Naive thymus-derived CD8-positive, alpha-beta T cell (primary cell): Measurements from ENCODE around the gene JADE2. TPM values are rescaled to one million over a fixed set of nuclear protein-coding genes. Genes with fewer than 3 reads are reported as not detected.
"Not testable (repeated sequence)": the region's sequence is repeated elsewhere in the genome, so short reads cannot be mapped to it uniquely, and the experiment has no call there.

Experiments
- ATAC-seq, 2 donors: fragments of 150-1000 bp; cut with Tn5 transposase in 1 of 2; sonication (Bioruptor Pico), chemical (Tn5 transposase) in 1 of 2; 1 replicate in 1 of 2; 2 replicates in 1 of 2; pipeline ENCODE4 v1.10.0; 2021; ENCODE audit warnings: mild to moderate bottlenecking in 2 of 2, moderate library complexity in 2 of 2
- POLR2A ChIA-PET: fragments of 350-600 bp; sonication (Branson Sonifier 250); formaldehyde crosslinking; loops from one replicate; lab custom pipeline; 2021; ENCODE audit warnings: antibody characterized with exemption; lab: Charles Lee
- DNase-seq, 10 donors: peaks; one replicate each; pipeline versions ENCODE4 v3.0.0 to v3.0.0-alpha.2; 2020 to 2022
- H3K27ac Mint-ChIP-seq, 10 donors: one replicate each; pipeline ENCODE4 v1.8.0; 2020 to 2022; ENCODE audit warnings: mild to moderate bottlenecking in 10 of 10, mixed read lengths in 10 of 10, moderate library complexity in 4 of 10, inconsistent platforms in 1 of 10
- H3K27me3 Mint-ChIP-seq, 5 donors: one replicate each; pipeline ENCODE4 v1.8.0; 2021 to 2022; ENCODE audit warnings: mixed read lengths in 5 of 5
- H3K36me3 Mint-ChIP-seq, 3 donors: one replicate each; pipeline ENCODE4 v1.8.0; 2020 to 2022; ENCODE audit warnings: mixed read lengths in 3 of 3, mild to moderate bottlenecking in 2 of 3, inconsistent platforms in 1 of 3
- H3K4me1 Mint-ChIP-seq, 4 donors: one replicate each; pipeline ENCODE4 v1.8.0; 2021 to 2022; ENCODE audit warnings: mixed read lengths in 4 of 4
- H3K4me3 Mint-ChIP-seq, 10 donors: one replicate each; pipeline ENCODE4 v1.8.0; 2020 to 2022; ENCODE audit warnings: mild to moderate bottlenecking in 10 of 10, mixed read lengths in 10 of 10, moderate library complexity in 6 of 10, inconsistent platforms in 1 of 10
- H3K9me3 Mint-ChIP-seq, 9 donors: one replicate each; pipeline ENCODE4 v1.8.0; 2020 to 2022; ENCODE audit warnings: mixed read lengths in 9 of 9, mild to moderate bottlenecking in 3 of 9, inconsistent platforms in 1 of 9, moderate library complexity in 1 of 9
- polyA plus RNA-seq, 3 donors: library from polyadenylated mRNA; unstranded; fragments of 300-500 nt; fragmentation: Illumina TruSeq; gene quantifications; one replicate each; pipeline ENCODE4 v1.2.3, GENCODE V29; 2021
- total RNA-seq, 8 experiments: library from RNA in 2 of 8; stranded (reverse) in 2 of 8; gene quantifications; one replicate each; pipeline ENCODE4 v1.2.3 and lab custom pipeline; 2021 to 2026

The JADE2 gene
- total and polyA plus RNA-seq, 5 experiments from 2014 or later = 24.3 to 262 (median 38.9) TPM

DNA sequence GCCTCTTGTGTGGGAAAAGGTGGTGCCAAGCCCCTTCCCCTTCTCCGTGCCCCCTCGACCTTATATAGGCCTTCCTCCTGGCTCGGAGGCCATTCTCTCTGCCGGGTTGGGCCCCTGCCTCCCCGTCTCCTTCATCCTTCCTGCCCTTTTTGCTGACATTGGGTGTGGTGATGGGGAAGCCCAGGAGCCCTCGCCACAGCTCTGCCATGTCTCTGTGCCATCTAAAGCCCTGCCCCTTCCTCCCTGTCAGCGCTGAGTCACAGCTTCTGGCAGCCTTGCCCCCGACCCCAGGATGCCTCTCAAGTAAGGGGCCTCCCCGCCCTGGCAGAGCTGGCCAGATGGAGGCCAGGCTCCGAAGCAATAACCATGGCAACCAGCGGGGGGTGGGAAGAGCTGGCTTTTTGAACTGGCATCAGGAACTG, 30.4 kb downstream of the JADE2 start:
- peak overlapping the region; percentile 79 to 97 (median 90) for H3K27ac Mint-ChIP-seq
- ATAC-seq (peak; percentile 96 to 97), DNase-seq (peak; percentile 49 to 92 (median 80))
- POLR2A ChIA-PET = interaction anchor here (1.7 to 2.3 kb wide), 3 partner anchors 24 to 144 kb away, joined by 5 to 33 read pairs (median 10); partner anchors contain the start of genes CDKN2AIPNL and JADE2
- H3K27me3 Mint-ChIP-seq = peaks cover 0 to 3% (median 0%) of the 10 kb centered on the region in 5 donors
- H3K4me1 Mint-ChIP-seq = peaks cover 30 to 66% (median 48%) of the 10 kb centered on the region in 4 donors
- no peaks in the 10 kb centered on the region for H3K9me3 Mint-ChIP-seq
- H3K4me3 Mint-ChIP-seq = peak overlapping the region; percentile 26 to 64 (median 54)
- peaks cover 0 to 77% (median 10%) of the 10 kb centered on the region in 3 donors for H3K36me3 Mint-ChIP-seq

DNA sequence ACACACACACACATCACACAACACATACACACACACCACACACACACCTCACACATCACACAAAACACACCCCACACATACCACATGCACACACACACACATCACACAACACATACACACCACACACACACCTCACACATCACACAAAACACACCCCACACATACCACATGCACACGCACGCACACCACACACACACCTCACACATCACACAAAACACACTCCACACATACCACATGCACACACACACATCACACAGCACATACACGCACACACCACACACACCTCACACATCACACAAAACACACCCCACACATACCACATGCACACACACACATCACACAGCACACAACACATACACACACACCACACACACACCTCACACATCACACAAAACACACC, 31.1 kb downstream of the JADE2 start:
- Mint-ChIP-seq H3K36me3 (peaks cover 0 to 81% (median 15%) of the 10 kb centered on the region in 3 donors), H3K4me1 (peaks cover 28 to 69% (median 45%) of the 10 kb centered on the region in 4 donors), H3K4me3 (peak overlapping the region in 8 of 10 donors; percentile 9 to 79 (median 52)), H3K27ac (peak overlapping the region in 9 of 10 donors; percentile 65 to 94 (median 85))
- ATAC-seq, H3K27me3 Mint-ChIP-seq, DNase-seq, H3K9me3 Mint-ChIP-seq: not testable (repeated sequence)
- POLR2A ChIA-PET = interaction anchor here (0.6 to 2.3 kb wide), 7 partner anchors 10 to 1506 kb away, joined by 3 to 33 read pairs (median 5); partner anchors contain the start of gene JADE2

DNA sequence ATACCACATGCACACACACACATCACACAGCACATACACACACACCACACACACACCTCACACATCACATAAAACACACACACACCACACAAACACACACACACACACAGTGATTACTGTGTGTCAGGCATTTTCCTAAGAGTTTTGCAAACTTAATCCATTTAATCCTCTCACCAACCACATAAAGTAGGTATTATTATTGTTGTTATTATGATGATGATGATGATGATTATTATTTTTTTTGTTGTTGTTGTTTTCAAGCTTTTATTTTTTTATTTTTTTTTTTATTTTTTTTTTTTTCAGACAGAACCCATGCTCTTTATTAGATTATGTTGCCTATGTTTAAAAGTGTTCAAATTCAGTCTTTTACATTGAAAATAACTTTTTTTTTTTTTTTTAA, 31.5 kb downstream of the JADE2 start:
- peak overlapping the region in 9 of 10 donors; percentile 65 to 94 (median 85) for H3K27ac Mint-ChIP-seq
- peaks cover 27 to 65% (median 41%) of the 10 kb centered on the region in 4 donors for H3K4me1 Mint-ChIP-seq
- H3K27me3 Mint-ChIP-seq = peaks cover 0 to 3% (median 0%) of the 10 kb centered on the region in 5 donors
- no peaks in the 10 kb centered on the region for H3K9me3 Mint-ChIP-seq
- POLR2A ChIA-PET = interaction anchor here (0.6 to 0.7 kb wide), 5 partner anchors 10 to 1506 kb away, joined by 3 to 5 read pairs (median 3); no protein-coding TSS in a partner anchor
- H3K4me3 Mint-ChIP-seq = peak overlapping the region in 8 of 10 donors; percentile 9 to 79 (median 52)
- H3K36me3 Mint-ChIP-seq = peaks cover 0 to 81% (median 15%) of the 10 kb centered on the region in 3 donors
- ATAC-seq (no peak), DNase-seq (no peak)

DNA sequence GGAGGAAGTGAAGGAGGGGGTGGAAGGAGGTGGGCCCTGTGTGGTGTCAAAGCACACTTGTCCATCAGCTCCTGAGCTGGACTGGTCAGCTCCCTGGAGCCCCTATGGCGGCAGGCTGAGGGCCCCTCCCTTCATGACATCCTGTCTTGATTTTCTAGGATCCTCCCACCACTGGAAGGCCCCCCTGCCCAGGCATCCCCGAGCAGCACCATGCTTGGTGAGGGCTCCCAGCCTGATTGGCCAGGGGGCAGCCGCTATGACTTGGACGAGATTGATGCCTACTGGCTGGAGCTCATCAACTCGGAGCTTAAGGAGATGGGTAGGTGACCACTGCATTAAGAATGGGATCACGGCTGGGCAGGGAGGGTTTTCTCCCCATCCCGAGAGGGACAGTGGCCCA, 34.2 kb downstream of the JADE2 start:
- no peak overlapping the region for H3K4me3 Mint-ChIP-seq
- no peaks in the 10 kb centered on the region for H3K9me3 Mint-ChIP-seq
- peaks cover 0 to 79% (median 18%) of the 10 kb centered on the region in 3 donors for H3K36me3 Mint-ChIP-seq
- peaks cover 21 to 53% (median 28%) of the 10 kb centered on the region in 4 donors for H3K4me1 Mint-ChIP-seq
- H3K27me3 Mint-ChIP-seq = peaks cover 0 to 3% (median 0%) of the 10 kb centered on the region in 5 donors
- peak overlapping the region in 5 of 10 donors; percentile 43 to 73 (median 59) for H3K27ac Mint-ChIP-seq
- POLR2A ChIA-PET = interaction anchor here (1.4 kb wide), 1 partner anchor 34 kb away, joined by 4 read pairs; the partner anchor contains the start of gene JADE2
- DNase-seq (no peak), ATAC-seq (no peak)

DNA sequence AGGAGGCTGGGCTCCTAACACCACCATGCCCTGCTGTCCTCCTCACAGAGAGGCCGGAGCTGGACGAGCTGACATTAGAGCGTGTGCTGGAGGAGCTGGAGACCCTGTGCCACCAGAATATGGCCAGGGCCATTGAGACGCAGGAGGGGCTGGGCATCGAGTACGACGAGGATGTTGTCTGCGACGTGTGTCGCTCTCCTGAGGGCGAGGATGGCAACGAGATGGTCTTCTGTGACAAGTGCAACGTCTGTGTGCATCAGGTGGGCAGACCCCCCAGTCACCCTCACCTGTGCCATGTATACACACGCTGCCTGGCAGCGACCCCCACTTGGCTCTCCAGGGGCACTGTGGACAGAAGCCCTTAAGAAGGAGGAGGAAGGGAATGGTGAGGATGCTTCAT, 35.2 kb downstream of the JADE2 start:
- H3K36me3 Mint-ChIP-seq = peaks cover 0 to 79% (median 15%) of the 10 kb centered on the region in 3 donors
- DNase-seq = no peak
- H3K4me1 Mint-ChIP-seq = peaks cover 13 to 45% (median 18%) of the 10 kb centered on the region in 4 donors
- peak overlapping the region in 5 of 10 donors; percentile 59 to 89 (median 66) for H3K27ac Mint-ChIP-seq
- no peak overlapping the region for H3K4me3 Mint-ChIP-seq
- no peaks in the 10 kb centered on the region for H3K9me3 Mint-ChIP-seq
- POLR2A ChIA-PET = interaction anchor here (1.4 kb wide), 1 partner anchor 35 kb away, joined by 4 read pairs; the partner anchor contains the start of gene JADE2
- peaks cover 0 to 3% (median 0%) of the 10 kb centered on the region in 5 donors for H3K27me3 Mint-ChIP-seq
- ATAC-seq = no peak

DNA sequence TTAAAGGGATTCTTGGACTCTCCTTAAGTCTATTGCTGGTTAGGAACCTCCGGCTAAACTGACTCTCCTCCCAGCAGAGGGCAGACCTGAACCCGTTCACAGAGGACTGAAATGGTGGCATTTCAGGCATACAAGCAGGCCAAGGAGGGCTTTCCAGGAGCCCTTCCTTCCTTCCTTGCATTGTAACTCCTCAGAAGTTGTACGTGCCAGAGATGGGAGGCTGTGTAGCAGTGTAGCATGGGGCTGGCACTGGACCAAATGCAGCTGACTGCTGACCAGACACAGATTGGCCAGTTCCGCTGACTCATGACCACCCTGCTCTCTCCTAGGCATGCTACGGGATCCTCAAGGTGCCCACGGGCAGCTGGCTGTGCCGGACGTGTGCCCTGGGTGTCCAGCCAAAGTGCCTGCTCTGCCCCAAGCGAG, 36.4 kb downstream of the JADE2 start:
- H3K9me3 Mint-ChIP-seq = no peaks in the 10 kb centered on the region
- H3K4me1 Mint-ChIP-seq = peaks cover 7 to 36% (median 10%) of the 10 kb centered on the region in 4 donors
- peak overlapping the region in 2 of 10 donors; percentile 19 to 40 for H3K27ac Mint-ChIP-seq
- no peak for DNase-seq
- H3K4me3 Mint-ChIP-seq = no peak overlapping the region
- H3K36me3 Mint-ChIP-seq = peaks cover 0 to 79% (median 15%) of the 10 kb centered on the region in 3 donors
- ATAC-seq = no peak
- POLR2A ChIA-PET = interaction anchor here (1.3 kb wide), 1 partner anchor 31 kb away, joined by 3 read pairs; no protein-coding TSS in a partner anchor
- no peaks in the 10 kb centered on the region for H3K27me3 Mint-ChIP-seq

DNA sequence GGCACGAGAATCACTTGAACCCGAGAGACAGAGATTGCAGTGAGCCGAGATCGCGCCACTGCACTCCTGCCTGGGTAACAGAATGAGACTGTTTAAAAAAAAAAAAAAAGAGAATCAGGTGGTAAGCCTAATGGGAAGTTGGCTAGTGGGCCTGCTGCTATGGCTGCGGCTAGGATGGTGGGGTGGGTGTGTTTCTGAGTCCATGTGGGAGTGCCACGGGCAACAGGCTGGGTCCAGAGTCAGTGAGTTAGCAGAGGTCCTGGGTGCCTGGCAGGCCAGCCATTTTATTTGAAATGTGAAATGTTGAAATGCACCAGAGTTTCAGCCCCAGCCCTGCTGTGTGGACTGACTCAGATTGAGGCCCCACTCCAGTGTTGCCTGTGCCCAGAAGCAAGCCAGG, 37.8 kb downstream of the JADE2 start:
- H3K4me3 Mint-ChIP-seq = no peak overlapping the region

DNA sequence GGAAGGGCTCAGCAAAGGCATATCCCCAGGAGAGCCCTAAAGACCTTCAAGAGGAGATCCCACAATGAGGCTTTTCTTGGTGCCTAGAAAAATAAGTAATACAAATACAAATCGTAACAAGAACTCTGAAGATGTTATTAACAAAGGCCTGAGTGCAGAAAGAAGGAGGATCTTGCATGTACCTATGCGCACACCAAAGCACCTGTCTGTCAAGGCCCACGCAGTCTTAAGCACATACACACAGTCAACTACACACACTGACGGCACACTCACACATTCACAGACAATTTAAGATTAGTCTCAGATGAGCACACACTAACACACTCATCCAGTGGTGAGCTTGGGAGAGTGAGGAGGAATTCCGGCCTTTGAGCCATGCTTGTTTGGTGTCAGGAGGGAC, 38.5 kb downstream of the JADE2 start:
- POLR2A ChIA-PET = no interaction called here
- H3K27ac Mint-ChIP-seq = peak overlapping the region in 6 of 10 donors; percentile 12 to 87 (median 46)
- H3K36me3 Mint-ChIP-seq = peaks cover 0 to 88% (median 17%) of the 10 kb centered on the region in 3 donors
- no peaks in the 10 kb centered on the region for H3K27me3 Mint-ChIP-seq
- H3K4me3 Mint-ChIP-seq = no peak overlapping the region
- H3K4me1 Mint-ChIP-seq = peaks cover 9 to 39% (median 15%) of the 10 kb centered on the region in 4 donors
- DNase-seq (no peak), ATAC-seq (no peak)
- H3K9me3 Mint-ChIP-seq = no peaks in the 10 kb centered on the region

More for the DNA sequence above, 37.8 kb downstream of the JADE2 start:
- Mint-ChIP-seq H3K27ac (peak overlapping the region in 6 of 10 donors; percentile 14 to 59 (median 40)), H3K27me3 (no peaks in the 10 kb centered on the region), H3K4me1 (peaks cover 9 to 44% (median 14%) of the 10 kb centered on the region in 4 donors), H3K36me3 (peaks cover 0 to 90% (median 17%) of the 10 kb centered on the region in 3 donors), H3K9me3 (no peaks in the 10 kb centered on the region)
- DNase-seq (no peak), ATAC-seq (no peak)
- POLR2A ChIA-PET = interaction anchor here (0.7 kb wide), 1 partner anchor 207 kb away, joined by 3 read pairs; no protein-coding TSS in a partner anchor

DNA sequence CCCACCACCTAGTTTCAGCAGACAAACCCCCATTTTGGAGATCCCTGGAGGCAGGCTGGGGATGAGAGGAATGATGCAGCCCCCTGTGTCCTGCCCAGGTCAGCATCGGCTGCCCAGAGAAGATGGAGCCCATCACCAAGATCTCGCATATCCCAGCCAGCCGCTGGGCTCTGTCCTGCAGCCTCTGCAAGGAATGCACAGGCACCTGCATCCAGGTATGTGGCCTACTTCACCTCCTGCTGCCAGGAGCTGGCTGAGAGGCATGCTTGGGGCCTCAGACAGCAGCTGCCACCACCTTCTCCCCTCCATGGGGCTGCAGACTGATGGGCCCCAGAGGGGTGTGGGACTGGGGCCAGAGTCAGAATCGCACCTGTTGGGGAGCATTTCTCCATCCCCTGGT, 38.9 kb downstream of the JADE2 start:
- POLR2A ChIA-PET = interaction anchor here (0.5 kb wide), 1 partner anchor 214 kb away, joined by 3 read pairs; no protein-coding TSS in a partner anchor
- ATAC-seq = no peak
- Mint-ChIP-seq H3K36me3 (peaks cover 0 to 90% (median 17%) of the 10 kb centered on the region in 3 donors), H3K4me1 (peaks cover 11 to 34% (median 16%) of the 10 kb centered on the region in 4 donors), H3K27me3 (no peaks in the 10 kb centered on the region), H3K27ac (peak overlapping the region in 2 of 10 donors; percentile 58 to 87), H3K9me3 (no peaks in the 10 kb centered on the region), H3K4me3 (no peak overlapping the region)
- DNase-seq = no peak

DNA sequence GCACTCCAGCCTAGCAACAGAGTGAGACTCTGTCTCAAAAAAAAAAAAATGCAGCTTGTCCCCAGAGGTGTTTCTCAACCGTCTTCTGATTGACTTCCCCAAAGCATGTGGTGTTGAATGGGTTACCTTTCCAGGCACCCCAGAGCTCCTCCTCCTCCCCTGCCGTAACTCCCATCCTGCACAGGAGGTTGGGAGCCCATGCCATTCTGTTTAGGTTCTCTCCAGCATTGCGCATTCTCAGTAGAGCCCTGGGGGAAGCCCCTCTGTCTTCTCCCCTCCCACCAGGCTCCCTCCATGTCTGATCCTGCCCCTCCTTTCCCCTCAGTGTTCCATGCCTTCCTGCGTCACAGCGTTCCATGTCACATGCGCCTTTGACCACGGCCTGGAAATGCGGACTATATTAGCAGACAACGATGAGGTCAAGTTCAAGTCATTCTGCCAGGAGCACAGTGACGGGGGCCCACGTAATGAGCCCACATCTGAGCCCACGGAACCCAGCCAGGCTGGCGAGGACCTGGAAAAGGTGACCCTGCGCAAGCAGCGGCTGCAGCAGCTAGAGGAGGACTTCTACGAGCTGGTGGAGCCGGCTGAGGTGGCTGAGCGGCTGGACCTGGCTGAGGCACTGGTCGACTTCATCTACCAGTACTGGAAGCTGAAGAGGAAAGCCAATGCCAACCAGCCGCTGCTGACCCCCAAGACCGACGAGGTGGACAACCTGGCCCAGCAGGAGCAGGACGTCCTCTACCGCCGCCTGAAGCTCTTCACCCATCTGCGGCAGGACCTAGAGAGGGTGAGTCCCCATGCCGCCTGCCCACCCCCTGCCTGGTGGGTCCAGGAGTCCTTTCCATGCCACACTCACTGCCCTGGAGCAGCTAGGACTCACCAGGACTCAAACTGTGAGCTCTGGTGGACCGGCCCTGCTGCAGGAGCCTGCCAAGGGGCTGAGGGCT, 40.6 kb downstream of the JADE2 start:
- no peak for ATAC-seq
- no peaks in the 10 kb centered on the region for H3K27me3 Mint-ChIP-seq
- peak overlapping the region in 4 of 10 donors; percentile 6 to 83 (median 74) for H3K27ac Mint-ChIP-seq
- no peak overlapping the region for H3K4me3 Mint-ChIP-seq
- peaks cover 0 to 90% (median 10%) of the 10 kb centered on the region in 3 donors for H3K36me3 Mint-ChIP-seq
- POLR2A ChIA-PET = no interaction called here
- no peak for DNase-seq
- no peaks in the 10 kb centered on the region for H3K9me3 Mint-ChIP-seq
- peaks cover 15 to 34% (median 25%) of the 10 kb centered on the region in 4 donors for H3K4me1 Mint-ChIP-seq

DNA sequence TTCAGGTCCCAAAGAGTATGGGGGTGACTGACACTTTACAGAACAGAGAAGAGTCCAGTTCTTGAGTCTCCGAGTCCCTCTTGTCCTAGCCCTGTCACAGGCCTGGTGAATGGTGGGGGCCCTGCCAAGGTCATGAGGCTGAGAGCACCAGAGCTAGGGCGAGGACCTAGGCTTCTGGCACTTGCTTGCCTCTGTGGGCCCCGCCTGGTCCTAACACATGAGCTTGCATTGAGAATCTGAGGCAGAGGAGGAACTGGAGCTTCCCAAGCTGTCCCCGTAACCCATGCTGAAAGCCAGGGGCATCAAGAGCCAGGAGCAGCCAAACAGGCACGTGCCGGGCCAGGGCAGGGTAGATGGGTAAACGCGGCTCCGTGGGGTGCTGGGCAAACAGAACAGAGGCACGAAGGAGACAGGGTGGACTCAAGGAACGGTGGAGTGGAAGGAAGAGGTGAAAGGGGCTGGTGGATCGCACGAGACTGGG, 41.3 kb downstream of the JADE2 start:
- Mint-ChIP-seq H3K27me3 (no peaks in the 10 kb centered on the region), H3K9me3 (no peaks in the 10 kb centered on the region), H3K4me1 (peaks cover 14 to 32% (median 26%) of the 10 kb centered on the region in 4 donors), H3K4me3 (no peak overlapping the region), H3K36me3 (peaks cover 0 to 87% (median 8%) of the 10 kb centered on the region in 3 donors), H3K27ac (peak overlapping the region in 5 of 10 donors; percentile 32 to 85 (median 71))
- ATAC-seq (no peak), DNase-seq (no peak)
- POLR2A ChIA-PET = interaction anchor here (0.5 to 0.6 kb wide), 2 partner anchors 10 to 372 kb away, joined by 3 to 5 read pairs; no protein-coding TSS in a partner anchor
